ENCODE results near the gene TAF1C.

DNA sequence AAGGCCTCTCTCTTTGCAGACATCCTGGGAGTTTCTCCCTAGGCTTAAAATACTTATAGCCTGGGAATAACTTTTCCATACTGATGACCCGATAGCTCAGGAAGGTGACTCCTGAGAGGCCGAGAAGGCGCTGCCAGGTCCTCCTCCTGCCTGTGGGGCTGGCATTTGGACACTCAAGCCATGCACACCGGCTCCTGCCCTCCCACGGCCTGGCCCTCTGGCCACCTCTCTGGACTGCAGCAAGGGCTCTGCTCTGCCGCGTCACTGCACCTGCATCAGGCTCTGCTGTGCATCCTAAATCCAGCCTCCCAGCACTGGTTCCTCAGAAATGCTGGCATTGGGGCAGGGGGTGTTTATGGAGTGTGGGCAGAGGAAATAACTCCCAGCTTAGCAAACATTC is 38.7 kb upstream of the TAF1C start:
- TF ChIP-seq, protein P1, sequence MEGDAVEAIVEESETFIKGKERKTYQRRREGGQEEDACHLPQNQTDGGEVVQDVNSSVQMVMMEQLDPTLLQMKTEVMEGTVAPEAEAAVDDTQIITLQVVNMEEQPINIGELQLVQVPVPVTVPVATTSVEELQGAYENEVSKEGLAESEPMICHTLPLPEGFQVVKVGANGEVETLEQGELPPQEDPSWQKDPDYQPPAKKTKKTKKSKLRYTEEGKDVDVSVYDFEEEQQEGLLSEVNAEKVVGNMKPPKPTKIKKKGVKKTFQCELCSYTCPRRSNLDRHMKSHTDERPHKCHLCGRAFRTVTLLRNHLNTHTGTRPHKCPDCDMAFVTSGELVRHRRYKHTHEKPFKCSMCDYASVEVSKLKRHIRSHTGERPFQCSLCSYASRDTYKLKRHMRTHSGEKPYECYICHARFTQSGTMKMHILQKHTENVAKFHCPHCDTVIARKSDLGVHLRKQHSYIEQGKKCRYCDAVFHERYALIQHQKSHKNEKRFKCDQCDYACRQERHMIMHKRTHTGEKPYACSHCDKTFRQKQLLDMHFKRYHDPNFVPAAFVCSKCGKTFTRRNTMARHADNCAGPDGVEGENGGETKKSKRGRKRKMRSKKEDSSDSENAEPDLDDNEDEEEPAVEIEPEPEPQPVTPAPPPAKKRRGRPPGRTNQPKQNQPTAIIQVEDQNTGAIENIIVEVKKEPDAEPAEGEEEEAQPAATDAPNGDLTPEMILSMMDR (IDR thresholded peaks at IDR 0.05): no peak
- no peak for TF ChIP-seq POLR2A (IDR thresholded peaks at IDR 0.05)

All from uterus (tissue), 2 donors.